DMS79 (cell line): Measurements from ENCODE around the gene C12orf42.

Experiments used
- DNase-seq: peaks from one replicate; lab custom pipeline; 2025; lab: John Stamatoyannopoulos, UW

C12orf42 gene

DNA sequence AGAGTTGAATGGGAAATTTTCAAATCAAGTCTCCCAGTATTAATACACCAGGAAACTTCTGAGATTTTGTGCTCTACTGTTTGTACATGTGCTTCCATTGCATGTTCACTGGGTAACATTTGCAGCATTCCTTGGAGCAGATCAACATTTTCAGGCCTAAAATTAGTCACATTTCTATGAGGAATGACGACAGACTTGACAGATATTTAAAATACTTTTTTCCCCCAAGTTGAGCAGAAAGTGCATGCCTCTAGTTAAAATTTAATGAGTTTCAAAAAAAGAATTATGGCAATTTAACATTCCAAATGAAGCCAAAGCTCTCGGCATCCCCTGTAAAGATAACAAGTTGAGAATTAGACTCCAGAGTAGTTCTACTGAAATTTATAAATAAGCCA lies 72.3 kb downstream of the C12orf42 start:
- DNase-seq = no peak

DNA sequence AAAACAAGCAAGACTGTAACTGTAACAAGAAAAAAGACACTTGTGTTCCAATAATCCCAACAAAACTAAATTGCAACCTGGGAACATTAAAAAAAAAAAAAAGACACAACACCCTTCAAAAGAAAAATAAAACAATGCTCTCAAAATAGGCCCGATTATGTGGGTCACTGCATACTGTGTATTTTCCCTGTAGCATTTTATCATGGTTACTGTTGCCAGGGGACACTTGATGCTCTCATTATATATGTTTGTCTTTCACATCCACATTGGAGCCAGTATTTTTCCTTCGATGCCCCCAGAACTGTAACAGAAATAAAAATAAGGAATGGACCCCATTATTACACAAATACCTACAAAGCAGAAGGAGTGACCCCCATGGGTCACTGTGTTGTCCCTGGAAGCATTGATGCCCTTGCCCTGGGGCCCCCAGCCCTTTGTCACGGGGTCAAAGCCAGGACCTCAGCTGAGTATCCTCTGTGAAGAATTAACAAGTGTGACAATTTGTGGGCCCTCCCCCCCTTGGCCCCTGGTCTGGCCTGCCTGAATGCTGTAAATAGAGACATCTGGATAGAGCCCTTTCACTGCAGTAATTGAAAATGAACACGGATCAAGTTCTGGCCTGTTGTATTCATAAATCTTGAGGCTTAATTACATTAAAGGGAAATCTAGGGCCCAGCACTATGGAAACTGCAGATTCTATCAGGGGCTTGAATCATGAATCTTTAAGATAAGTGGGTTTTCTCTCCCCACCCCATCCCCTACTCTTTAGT lies 72.8 kb downstream of the C12orf42 start:
- DNase-seq = peak; percentile 29

DNA sequence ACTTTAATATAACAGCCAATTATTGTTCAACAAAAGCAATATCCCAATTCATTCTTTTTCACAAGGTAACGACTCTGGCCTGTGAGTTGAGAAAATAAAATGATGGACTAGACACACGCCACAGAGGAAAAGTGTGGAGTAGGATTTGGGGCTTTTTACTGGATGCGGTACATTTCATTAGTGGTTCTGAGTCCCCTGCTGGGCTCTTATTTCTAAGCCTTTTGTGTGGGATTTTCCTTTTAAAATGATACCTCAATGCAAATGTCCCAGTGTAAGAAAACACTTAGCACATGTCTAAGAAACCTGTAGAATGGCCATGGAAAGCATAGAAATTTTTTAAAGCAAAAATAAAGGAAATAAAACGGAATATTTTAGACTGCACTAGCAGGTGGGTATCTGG lies 73.4 kb downstream of the C12orf42 start:
- DNase-seq = peak; percentile 2

DNA sequence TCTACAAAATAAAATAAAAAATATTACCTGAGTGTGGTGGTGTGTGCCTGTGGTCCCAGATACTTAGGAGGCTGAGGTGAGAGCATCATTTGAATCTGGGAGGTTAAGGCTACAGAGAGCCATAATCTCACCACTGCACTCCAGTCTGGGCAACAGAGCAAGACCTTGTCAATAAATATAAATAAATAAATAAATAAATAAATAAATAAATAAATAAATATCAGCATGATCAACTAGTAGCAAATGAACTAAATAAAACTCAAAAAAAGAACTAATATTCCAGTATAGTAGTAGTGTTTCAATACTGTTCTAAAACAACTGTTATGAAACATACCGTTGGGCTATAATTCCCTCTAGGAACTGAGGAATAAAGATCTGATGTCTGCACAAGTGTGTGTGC lies 74.4 kb downstream of the C12orf42 start:
- DNase-seq = no peak

DNA sequence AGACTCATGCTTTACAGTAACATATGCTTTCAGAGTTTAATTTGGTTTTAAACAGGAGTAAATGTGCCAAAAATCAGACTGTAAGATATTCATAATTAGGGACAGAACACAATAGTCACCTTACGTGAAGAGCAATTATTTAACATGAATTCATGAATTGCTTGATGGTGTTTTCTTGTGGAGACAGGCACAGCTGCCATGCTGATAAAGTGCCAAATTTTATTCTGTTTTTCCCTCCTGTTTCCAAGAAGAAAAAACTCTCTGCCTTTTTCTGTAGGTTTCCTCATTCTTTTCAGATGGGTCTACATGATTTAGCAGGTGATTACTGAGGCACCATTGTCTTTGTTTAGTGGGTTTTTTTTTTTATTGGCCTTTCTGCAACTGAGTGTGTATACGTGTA lies 80.1 kb downstream of the C12orf42 start:
- no peak for DNase-seq

DNA sequence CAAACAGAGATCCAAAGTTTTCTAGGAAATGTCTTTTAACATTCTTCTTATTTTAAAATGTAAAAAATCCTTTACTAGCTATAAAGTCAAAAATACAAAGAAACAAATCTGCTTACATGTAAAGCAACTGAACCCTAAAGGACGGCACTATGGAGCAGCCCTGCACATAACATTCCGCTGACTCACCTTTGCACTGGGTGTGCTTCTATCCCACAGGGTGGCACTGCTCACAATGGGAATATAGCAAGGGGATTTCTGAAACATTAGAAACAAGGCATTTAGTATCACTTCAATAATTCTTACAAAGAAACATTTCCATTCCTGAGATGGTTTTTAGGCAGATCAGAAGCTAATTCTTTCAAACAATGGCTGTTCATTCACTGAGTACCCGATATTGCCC lies 94.3 kb downstream of the C12orf42 start:
- DNase-seq = no peak

DNA sequence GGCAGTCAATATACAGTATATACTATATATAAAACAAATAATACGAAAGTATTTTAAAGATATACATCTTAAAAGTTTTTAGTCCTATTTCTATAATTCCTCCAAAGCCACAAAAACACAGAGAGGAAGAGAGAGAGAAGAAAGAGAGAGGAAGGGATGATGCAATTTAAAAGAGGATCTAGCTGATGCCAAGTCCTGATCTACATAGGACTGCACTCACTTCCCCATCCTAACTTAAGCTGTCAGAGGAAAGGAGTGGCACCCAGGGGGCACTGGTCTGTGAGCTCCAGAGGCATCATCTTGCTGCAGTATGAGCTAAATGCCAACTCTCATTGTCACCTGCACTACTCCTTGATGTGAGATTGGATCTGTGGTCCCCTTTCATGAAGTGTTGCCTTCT lies 95.8 kb downstream of the C12orf42 start:
- no peak for DNase-seq

DNA sequence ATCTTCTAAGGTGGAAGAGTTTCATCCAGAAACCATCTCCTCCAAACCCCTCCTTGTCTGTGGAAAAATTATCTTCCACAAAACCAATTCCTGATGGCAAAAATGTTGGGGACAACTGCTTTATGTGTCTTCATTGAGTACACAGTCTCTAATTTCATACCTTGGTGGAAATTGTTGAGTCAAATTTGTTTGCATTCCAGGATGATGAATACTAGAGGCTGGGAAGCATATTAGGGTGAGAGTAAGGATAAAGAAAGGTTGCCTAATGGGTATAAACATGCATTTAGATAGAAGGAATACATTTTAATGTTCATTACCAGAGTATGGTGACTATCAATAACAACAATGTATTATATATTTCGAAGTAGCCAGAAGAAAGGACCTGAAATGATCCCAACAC lies 98.2 kb downstream of the C12orf42 start:
- DNase-seq = no peak

DNA sequence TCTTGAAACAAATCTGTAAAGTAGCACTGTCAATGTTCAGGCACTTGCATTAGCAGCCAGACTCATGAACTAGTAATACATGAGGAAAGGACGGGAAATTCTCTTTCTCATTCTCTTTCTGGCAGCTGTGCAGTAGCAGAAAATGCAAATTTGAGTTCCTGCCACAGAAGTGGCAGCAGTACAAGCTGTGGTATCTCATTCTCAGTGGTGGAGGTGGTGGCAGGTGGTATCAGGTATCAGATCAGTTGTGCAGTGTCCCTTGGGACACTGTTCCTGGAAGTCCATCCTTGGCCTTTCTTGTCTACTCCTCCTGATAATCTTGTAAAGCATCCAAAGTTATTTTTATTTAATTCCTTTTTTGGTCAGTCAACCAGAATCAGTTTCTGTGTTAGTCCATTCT lies 103.0 kb downstream of the C12orf42 start:
- no peak for DNase-seq

DNA sequence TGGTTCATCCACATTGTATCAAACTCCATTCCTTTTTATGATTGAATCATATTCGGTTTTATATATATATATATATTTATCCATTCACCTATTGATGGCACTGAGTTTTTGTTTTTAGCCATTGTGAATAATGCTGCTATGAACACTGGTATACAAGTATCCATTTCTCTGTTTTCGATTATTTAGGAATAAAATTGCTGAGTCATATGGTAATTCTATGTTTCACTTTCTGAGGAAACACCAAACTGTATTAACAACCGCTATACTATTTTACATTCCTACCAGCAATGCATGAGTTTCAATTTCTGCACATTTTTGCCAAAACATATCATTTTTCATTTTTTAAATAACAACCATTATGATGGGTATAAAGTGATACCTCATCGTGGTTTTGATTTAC lies 104.7 kb downstream of the C12orf42 start:
- no peak for DNase-seq

DNA sequence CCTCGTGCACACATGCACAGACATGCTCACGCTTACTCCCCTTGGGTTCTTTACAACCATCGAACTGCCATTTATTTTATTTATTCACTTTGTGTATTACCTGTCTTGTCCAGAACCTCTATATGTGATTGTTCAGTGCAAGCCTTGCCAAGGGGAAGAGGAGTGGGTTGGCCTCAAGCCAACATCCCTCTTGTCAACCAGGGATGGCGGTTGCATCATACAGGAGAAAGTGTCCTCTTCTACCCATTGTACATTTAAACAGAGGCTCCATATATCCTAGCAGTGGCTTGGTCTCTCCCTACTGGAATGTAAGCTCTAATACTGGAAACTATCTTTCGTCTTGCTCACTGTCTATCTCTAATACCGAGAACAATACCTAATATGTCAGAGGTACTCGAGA lies 108.4 kb downstream of the C12orf42 start:
- DNase-seq = peak; percentile 32

DNA sequence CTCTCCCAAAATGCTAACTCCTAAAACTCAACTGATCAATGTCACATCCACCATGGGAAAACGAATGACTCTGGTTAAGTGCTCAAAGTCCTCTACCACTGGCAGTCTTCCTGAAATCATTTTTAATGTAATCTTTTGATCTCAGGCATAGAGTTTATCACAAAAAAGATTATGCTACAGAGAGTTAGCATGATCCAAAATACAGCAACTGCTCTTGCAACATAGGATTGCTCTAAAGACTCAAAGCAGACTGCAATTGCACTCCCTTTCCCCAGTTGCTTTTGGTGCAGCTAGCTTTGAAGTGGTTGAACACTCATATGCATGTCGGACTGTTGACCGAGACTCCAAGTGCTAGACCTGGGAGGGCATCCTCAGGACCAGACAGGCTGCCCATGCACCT lies 109.3 kb downstream of the C12orf42 start:
- no peak for DNase-seq

DNA sequence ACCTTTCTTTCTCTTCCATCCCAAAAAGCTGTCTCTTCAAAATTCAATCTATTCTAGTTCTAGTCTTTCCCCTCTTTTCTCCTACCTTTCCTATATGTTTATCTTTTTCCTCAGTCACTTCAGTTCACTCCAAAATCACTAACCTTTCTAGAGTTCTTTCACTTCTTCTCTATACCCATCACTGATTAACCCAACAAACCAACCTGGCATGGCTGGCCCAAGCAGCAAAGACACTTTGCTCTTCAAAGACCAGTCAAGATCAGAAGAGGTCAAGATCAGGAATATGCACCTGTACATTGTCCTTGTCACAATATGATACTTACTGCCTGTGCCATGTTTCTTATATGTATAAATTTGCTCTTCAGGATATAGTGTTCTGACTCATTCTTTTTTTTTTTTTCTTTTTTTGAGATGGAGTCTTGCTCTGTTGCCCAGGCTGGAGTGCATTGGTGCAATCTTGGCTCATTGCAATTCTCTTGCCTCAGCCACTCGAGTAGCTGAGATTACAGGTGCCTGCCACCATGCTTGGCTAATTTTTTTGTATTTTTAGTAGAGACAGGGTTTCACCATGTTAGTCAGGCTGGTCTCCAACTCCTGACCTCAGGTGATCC lies 112.9 kb downstream of the C12orf42 start:
- no peak for DNase-seq

DNA sequence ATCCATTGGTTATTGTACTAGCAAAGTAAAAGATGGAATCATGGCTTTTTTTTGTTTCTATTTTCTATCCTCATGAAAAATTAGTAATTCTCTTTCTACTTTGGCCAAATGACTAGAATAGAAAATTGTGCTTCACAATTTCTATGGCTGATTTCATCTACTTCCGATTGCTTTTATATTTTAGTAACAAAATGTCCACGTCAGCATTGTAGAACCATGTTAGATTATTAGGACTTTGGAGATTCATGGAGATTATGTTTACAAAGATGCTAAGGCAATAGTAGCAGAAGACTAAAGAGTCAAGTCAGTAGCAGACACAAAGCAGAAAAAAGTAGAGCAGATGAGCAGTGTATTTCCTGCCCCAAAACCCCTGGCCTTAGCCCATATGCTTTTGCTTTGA lies 113.6 kb downstream of the C12orf42 start:
- no peak for DNase-seq

DNA sequence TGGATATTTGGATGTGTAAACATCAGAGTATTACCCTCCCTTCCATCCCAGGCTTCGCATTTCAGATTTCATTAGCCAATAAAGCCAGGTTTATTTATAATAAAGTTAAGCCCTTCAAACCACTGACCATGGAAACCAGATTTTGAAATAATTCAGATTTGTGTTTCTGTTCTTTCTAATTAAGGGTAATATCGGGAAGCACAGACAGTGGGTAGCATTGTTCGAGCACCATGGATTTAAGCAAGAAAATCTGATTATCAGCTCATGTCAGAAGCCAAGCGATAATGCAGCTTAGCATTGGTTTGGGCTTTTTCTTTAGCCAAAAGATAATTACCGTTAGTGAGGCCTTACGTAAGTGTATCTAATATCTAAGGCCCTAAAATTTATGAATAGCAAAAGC lies 116.1 kb downstream of the C12orf42 start:
- DNase-seq = no peak

DNA sequence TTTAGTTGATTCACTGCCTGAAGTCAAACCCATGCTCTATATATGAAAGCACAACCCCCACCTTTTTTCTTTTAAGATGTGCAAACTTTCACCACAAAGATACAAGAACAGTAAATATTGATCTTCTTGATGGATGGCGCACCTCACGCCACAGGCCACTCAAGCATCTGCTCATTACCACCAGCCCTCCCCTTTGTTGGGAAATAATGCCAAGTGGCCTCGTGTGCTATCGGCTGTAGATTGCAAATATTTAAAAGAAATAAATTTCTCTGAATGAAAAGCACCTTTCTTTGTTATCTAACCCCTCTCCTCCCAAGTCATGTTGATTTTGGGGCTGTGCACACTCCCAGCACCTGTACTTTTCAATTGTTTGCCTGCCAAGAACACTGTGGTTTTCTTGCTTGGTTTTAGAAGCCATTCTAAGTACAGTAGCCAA lies 122.7 kb downstream of the C12orf42 start:
- peak; percentile 89 for DNase-seq

DNA sequence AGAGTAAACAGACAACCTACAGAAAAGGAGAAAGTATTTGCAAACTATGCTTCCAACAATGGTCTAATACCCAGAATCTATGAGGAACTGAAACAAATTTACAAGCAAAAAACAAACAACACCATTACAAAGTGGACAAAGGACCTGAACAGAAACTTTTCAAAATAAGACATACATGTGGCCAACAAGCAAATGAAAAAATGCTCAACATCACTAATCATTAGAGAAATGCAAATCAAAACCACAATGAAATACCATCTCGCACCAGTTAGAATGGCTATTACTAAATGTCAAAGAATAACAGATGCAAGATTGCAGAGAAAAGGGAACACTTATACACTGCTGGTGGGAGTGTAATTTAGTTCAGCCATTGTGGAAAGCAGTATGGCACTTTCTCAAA lies 125.8 kb downstream of the C12orf42 start:
- DNase-seq = no peak

DNA sequence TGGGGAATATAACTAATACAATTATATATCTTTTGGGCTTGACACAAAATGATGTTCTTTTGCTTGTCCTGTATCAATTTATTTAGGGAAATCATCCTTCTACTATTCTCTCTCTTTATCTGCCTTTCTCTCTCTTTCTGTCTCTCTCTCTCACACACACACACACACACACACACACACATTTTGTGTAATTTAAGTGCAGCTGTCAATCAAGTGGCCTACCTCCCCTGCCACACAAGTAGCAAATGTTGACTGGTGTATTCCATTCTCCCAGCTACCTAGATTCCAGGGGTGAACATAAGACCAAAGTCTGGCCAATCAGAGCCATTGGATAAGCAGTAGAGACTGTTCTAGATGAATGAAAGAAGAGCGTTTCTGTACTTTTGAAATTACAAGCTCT lies 127.6 kb downstream of the C12orf42 start:
- no peak for DNase-seq

DNA sequence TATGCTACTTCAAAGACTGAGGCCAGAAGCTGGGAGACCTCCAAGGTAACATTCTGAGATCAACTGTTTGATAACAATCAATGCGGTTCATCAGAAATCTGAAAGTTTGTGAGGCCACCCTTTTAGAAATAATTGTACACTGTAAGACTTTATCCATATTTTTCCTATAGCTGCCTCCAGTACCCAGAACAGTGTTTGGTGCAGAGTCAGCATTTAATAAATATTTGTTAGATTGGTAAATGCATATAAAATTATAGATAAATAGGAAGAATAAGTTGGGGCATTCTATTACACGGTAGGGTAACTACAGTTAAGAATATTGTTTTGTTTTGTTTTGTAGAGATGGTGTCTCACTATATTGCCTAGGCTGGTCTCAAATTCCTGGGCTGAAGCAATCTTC lies 141.4 kb downstream of the C12orf42 start:
- DNase-seq = no peak

DNA sequence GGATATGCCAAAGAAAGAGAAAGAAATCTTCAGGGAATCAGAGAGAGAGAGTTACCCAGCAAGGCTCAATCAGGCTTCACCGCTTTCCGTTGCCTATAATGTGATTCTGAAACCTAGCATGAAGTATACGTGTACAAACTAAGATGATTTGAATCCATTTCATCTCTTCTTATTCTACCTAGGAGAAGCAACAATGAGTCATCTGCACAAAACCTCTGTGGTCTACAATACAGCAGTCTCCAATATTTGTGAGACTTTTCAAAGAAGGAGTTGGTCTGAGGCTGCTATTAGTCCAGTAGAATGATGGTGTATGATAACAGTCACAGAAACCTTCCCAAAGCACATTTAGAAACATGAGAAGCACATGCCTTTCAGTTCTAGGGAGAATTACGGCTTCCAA lies 141.9 kb downstream of the C12orf42 start:
- no peak for DNase-seq

DNA sequence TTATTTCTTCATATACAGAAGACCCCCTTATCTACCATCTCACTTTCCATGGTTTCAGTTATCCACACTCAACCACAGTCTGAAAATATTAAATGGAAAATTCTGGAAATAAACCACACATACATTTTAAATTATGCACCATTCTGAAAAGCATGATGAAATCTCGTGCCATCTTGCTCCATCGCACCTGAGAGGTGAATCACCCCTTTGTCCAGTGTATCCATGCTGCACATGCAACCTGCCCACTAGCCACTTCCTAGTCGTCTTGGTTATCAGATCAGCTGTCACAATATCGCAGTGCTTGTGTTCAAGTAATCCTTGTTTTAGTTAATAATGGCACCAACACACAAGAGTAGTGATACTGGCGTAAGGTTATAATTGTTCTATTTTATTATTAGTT lies 145.7 kb downstream of the C12orf42 start:
- no peak for DNase-seq

DNA sequence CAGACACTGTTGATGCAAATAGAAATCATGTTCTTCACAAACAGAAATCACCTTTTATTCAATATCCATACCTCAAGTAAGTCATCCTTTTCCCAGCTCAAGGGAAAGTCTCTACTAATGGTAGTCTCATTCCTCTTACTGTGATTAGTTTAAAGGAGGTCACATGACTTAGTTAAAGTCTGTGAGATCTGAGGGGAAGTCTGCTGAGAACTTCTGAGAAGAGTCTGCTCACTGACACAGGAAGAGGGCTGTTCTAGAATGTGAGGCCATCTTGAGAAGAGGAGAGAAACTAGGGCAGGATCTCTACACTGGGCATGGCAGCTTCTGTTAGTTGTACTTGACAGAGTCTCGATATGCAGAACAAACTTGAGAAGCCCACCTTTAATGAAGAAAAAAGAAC lies 146.8 kb downstream of the C12orf42 start:
- DNase-seq = no peak

DNA sequence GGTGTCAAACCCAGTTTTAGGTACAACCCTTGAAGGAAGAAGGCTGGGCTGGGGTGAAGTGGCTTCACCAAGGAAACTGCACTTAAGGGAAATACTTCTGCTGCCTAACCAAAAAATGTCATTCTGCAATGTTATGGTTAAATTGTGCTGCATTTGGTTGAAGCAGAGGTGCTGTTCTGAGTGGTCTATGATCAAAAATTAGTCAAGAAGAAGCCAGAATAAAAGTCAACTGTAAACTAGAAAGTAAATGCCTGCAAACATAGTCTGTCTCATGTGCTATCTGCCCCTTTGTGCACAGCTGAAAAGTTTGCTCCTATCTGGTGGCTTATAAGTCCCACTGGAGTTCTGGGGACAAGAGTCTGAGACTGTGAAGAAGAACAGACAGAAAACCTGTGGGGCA lies 158.8 kb downstream of the C12orf42 start:
- no peak for DNase-seq

DNA sequence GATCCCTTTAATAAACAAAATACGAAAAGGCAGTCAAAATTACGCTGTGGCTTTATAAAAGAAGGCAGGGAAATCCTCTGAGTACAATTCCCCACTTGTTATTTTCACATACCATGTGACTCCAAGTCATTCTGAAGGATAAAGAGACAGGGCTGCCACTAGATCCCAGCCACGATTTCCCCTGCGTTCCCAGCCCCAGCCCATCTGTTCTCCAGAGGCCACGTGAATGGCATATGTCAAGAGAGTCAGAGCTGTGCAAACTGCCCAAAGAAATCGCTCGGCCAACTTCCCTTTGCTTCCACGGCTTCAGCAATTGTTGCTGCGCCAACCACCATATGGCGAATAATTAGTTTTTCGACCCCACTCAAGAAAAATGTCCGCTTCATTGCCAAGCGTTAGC lies 161.3 kb downstream of the C12orf42 start:
- peak; percentile 67 for DNase-seq
